PC-3 (cell line): Measurements from ENCODE around the gene LYL1. TPM values are rescaled to one million over a fixed set of nuclear protein-coding genes. Genes with fewer than 3 reads are reported as not detected.

Source experiments
- ATAC-seq: fragments of 200-7000 bp; cut with Tn5 transposase; 2 replicates; pipeline ENCODE4 v1.9.1; 2020; ENCODE audit warnings: mild to moderate bottlenecking, moderate library complexity
- BruUV-seq: library from RNA; stranded (reverse); fragments of 400-500 nt; replicated peaks from 2 replicates; lab custom pipeline; 2021; lab: Mats Ljungman, UMichigan
- CTCF ChIA-PET: fragments of 300-600 bp; sonication (Branson Sonifier 250); formaldehyde crosslinking; loops from one replicate; lab custom pipeline; 2022; ENCODE audit warnings: antibody characterized with exemption; lab: Charles Lee
- POLR2A ChIA-PET: fragments of 300-600 bp; sonication (Branson Sonifier 250); formaldehyde crosslinking; loops from one replicate; lab custom pipeline; 2022; ENCODE audit warnings: antibody characterized with exemption; ENCODE audit not compliant: unreplicated experiment; lab: Charles Lee
- DNase-seq: peaks from one replicate; pipeline ENCODE4 v3.0.0-alpha.2; 2015
- H2AFZ ChIP-seq: fragments of 300-600 bp; sonication (generic); 2 replicates; pipeline ENCODE4 v1.6.0; 2016; ENCODE audit warnings: antibody characterized with exemption, low read length
- H3F3A ChIP-seq: fragments of 300-600 bp; sonication (generic); one replicate; pipeline ENCODE4 v1.6.0; 2017; ENCODE audit warnings: antibody characterized with exemption, low read length, control low read depth, mild to moderate bottlenecking; ENCODE audit not compliant: unreplicated experiment
- H3K27ac ChIP-seq: fragments of 300-600 bp; sonication (generic); 2 replicates; pipeline ENCODE4 v1.5.1; 2016; ENCODE audit warnings: mild to moderate bottlenecking, low read length
- H3K27me3 ChIP-seq: fragments of 300-600 bp; sonication (generic); 2 replicates; pipeline ENCODE4 v1.6.1; 2016; ENCODE audit warnings: low read length, mixed read lengths
- H3K36me3 ChIP-seq: fragments of 300-600 bp; sonication (generic); 2 replicates; pipeline ENCODE4 v1.6.1; 2016; ENCODE audit warnings: low read depth, mixed run types, low read length, mixed read lengths
- H3K4me1 ChIP-seq: fragments of 300-600 bp; sonication (generic); 2 replicates; pipeline ENCODE4 v1.5.1; 2016; ENCODE audit warnings: low read length; ENCODE audit not compliant: insufficient read depth
- H3K4me2 ChIP-seq: fragments of 300-600 bp; sonication (generic); 2 replicates; pipeline ENCODE4 v1.6.0; 2016; ENCODE audit warnings: low read length
- H3K4me3 ChIP-seq: fragments of 300-600 bp; sonication (generic); 2 replicates; pipeline ENCODE4 v1.5.1; 2016; ENCODE audit warnings: mild to moderate bottlenecking, low read length, mixed read lengths
- H3K79me2 ChIP-seq: fragments of 300-600 bp; sonication (generic); 2 replicates; pipeline ENCODE4 v1.6.1; 2017; ENCODE audit warnings: low read length, mixed read lengths
- H3K9ac ChIP-seq: fragments of 300-600 bp; sonication (generic); 2 replicates; pipeline ENCODE4 v1.6.0; 2016; ENCODE audit warnings: mild to moderate bottlenecking, low read length
- H3K9me2 ChIP-seq: fragments of 300-600 bp; sonication (generic); replicated peaks from 2 replicates; pipeline ENCODE4 v1.6.1; 2016; ENCODE audit warnings: mixed run types, low read length, mixed read lengths
- H3K9me3 ChIP-seq: fragments of 300-600 bp; sonication (generic); 2 replicates; pipeline ENCODE4 v1.6.1; 2016; ENCODE audit warnings: low read length, mixed read lengths
- H4K20me1 ChIP-seq: fragments of 300-600 bp; sonication (generic); 2 replicates; pipeline ENCODE4 v1.6.1; 2016; ENCODE audit warnings: low read length, mixed read lengths
- CTCF ChIP-seq: fragments of 300-600 bp; sonication (generic); conservative IDR thresholded peaks from 2 replicates; pipeline ENCODE4 v1.5.1; 2017; ENCODE audit warnings: antibody characterized with exemption, low read depth, mild to moderate bottlenecking, low read length
- EZH2 ChIP-seq: fragments of 300-600 bp; sonication (generic); IDR thresholded peaks from one replicate; pipeline ENCODE4 v1.6.1; 2017; ENCODE audit warnings: antibody characterized with exemption, mild to moderate bottlenecking, low read length; ENCODE audit not compliant: unreplicated experiment
- EZH2phosphoT487 ChIP-seq: fragments of 300-600 bp; sonication (generic); IDR thresholded peaks from 2 replicates; pipeline ENCODE4 v1.6.1; 2018; ENCODE audit warnings: mild to moderate bottlenecking, antibody characterized with exemption, low read length, borderline replicate concordance
- intact Hi-C: fragments of 100-400 bp; cut with micrococcal nuclease; formaldehyde crosslinking; loops from 2 replicates; pipeline ENCODE4 v1.9.0; 2023
- total RNA-seq: library from RNA; depleted of rRNA; stranded (reverse); fragments of >200 nt; gene quantifications from 2 replicates; pipeline ENCODE4 v1.2.3, GENCODE V29; 2014

The LYL1 gene
- total RNA-seq, 1 experiment from 2014 or later = 3.3 TPM

DNA sequence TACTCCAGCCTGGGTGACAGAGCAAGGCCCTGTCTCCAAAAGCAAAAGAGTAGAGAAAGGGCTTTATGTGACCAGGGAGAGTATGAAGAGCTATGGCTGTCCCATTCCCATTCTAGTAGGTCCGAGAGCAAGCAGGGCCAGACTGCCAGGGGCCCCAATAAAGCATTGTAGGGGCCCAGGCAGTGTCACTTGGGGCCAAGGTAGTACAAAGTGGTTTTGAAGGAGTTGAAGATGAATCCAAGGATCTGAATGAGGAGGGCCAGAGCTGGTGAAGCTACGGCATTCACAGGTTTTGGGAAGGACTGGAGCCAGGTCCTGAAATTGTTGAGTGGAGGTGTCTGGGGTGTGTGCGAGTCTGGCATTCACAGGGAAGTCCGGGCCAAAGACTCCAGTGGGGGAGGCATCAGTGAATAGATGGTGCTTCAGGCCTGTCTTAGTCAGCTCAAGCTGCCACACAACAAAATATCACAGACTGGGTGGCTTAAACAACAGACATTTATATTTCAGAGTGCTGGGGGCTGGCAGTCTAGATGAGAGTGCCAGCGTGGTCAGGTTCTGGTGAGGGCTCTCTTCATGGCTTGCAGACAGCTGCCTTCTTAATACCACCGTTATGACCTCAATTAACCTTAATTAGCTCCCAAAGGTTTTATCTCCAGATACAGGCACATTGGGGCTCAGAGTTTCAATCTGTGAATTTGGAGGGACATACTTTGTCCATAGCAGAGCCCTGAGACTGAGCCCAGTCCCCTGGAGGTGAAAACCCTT lies 25.3 kb upstream of the LYL1 start:
- TSS peak; percentile 9 for BruUV-seq
- H3K27ac ChIP-seq = no peak overlapping the region

DNA sequence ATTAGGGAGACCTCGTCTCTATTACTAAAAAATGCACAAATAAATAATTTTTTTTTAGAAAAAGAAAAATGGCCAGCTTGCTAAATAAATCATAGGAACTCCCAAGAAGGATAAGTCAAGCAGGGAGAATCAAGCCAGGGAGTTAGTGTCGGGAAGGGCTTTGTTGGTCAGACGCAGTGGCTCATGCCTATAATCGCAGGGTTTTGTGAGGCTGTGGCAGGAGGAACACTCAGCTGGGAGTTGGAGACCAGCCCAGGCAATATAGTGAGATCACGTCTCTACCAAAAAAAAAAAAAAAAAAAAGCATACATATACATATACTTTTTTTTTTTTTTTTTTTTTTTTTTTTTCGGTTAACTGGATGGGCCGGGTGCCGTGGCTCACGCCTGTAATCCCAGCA lies 24.4 kb upstream of the LYL1 start:
- CTCF ChIA-PET = no interaction called here

More for the DNA sequence above, 25.3 kb upstream of the LYL1 start:
- no peak overlapping the region for H3K4me2 ChIP-seq
- no peaks in the 10 kb centered on the region for H3K4me1 ChIP-seq
- no peak for ATAC-seq
- CTCF ChIA-PET = interaction anchor here (0.6 kb wide), 1 partner anchor 120 kb away, joined by 13 read pairs; no protein-coding TSS in a partner anchor
- TF ChIP-seq EZH2phosphoT487 (no peak), EZH2 (no peak), CTCF (no peak)
- H3K27me3 ChIP-seq = no peaks in the 10 kb centered on the region
- no peak for DNase-seq
- POLR2A ChIA-PET = no interaction called here
- no peaks in the 10 kb centered on the region for H3K9me2 ChIP-seq
- intact Hi-C loops = no loop called here
- H3K9ac ChIP-seq = no peak overlapping the region
- H3K9me3 ChIP-seq = no peaks in the 10 kb centered on the region
- H3K4me3 ChIP-seq = no peak overlapping the region
- peaks cover 4% of the 10 kb centered on the region for H3F3A ChIP-seq
- no peak overlapping the region for H2AFZ ChIP-seq
- peaks cover 99% of the 10 kb centered on the region for H3K79me2 ChIP-seq
- peaks cover 18% of the 10 kb centered on the region for H3K36me3 ChIP-seq
- peaks cover 41% of the 10 kb centered on the region for H4K20me1 ChIP-seq

More for the DNA sequence above, 24.4 kb upstream of the LYL1 start:
- Histone ChIP-seq H3K79me2 (peaks cover 99% of the 10 kb centered on the region), H3K4me1 (no peaks in the 10 kb centered on the region), H3K27ac (no peak overlapping the region), H3K4me2 (no peak overlapping the region), H2AFZ (no peak overlapping the region), H4K20me1 (peaks cover 47% of the 10 kb centered on the region), H3K9me3 (no peaks in the 10 kb centered on the region), H3K36me3 (peaks cover 19% of the 10 kb centered on the region), H3F3A (peaks cover 4% of the 10 kb centered on the region), H3K9me2 (no peaks in the 10 kb centered on the region), H3K9ac (no peak overlapping the region), H3K4me3 (no peak overlapping the region), H3K27me3 (no peaks in the 10 kb centered on the region)
- ATAC-seq (no peak), DNase-seq (no peak)
- intact Hi-C loops = no loop called here
- POLR2A ChIA-PET = no interaction called here
- no TSS peak for BruUV-seq
- no peak for TF ChIP-seq CTCF
- TF ChIP-seq EZH2 = no peak
- TF ChIP-seq EZH2phosphoT487 = no peak
